Body of pancreas (tissue), 4 donors: ENCODE data around the gene DUSP6. TPM values are rescaled to one million over a fixed set of nuclear protein-coding genes. Genes with fewer than 3 reads are reported as not detected.

Experiments used
- ATAC-seq: fragments of 150-250 bp; one replicate; pipeline ENCODE4 v1.9.1; 2016
- DNase-seq, 4 donors: peaks; one replicate each; pipeline ENCODE4 v3.0.0-alpha.2; 2019
- H3K27ac ChIP-seq, 4 donors: fragments of 200-600 bp; sonication (generic); 1 replicate in 3 of 4; 2 replicates in 1 of 4; pipeline versions ENCODE4 v1.5.1 to v1.6.1; 2016 to 2019; ENCODE audit warnings: mild to moderate bottlenecking in 1 of 4, mixed read lengths in 1 of 4, moderate library complexity in 1 of 4
- H3K27me3 ChIP-seq, 2 donors: fragments of 200-600 bp; sonication (generic); one replicate each; pipeline ENCODE4 v1.6.0; 2016; ENCODE audit warnings: mild to moderate bottlenecking in 1 of 2
- H3K36me3 ChIP-seq, 2 donors: fragments of 200-600 bp; sonication (generic); replicated peaks in 1 of 2; 2 replicates each; pipeline ENCODE4 v1.5.1; 2016; ENCODE audit warnings: low read depth in 2 of 2; ENCODE audit not compliant: insufficient read depth in 1 of 2
- H3K4me1 ChIP-seq: fragments of 200-600 bp; sonication (generic); one replicate; pipeline ENCODE4 v1.6.0; 2016
- H3K4me3 ChIP-seq, 2 donors: fragments of 200-600 bp; sonication (generic); 1 replicate in 1 of 2; 2 replicates in 1 of 2; pipeline ENCODE4 v1.5.1; 2016 to 2019
- H3K9me3 ChIP-seq, 3 donors: fragments of 200-600 bp; sonication (generic); 1 replicate in 2 of 3; 2 replicates in 1 of 3; pipeline ENCODE4 v1.5.1; 2016
- CTCF ChIP-seq, 7 experiments: fragments of 450-650 bp in 4 of 7; fragments of 200-600 bp in 3 of 7; sonication (generic) in 3 of 7; IDR thresholded peaks; one replicate each; pipeline ENCODE4 v1.5.1; 2016 to 2019; ENCODE audit warnings: antibody characterized with exemption in 7 of 7
- POLR2A ChIP-seq, 3 donors: fragments of 450-650 bp; IDR thresholded peaks; one replicate each; pipeline ENCODE4 v1.6.1; 2016; ENCODE audit warnings: antibody characterized with exemption in 3 of 3, mild to moderate bottlenecking in 2 of 3
- WGBS, 2 donors: methylation state at CpG; one replicate each; pipeline ENCODE4 v1.1.5; 2017; 5-methylcytosine and 5-hydroxymethylcytosine counted together
- intact Hi-C: fragments of 100-400 bp; cut with DNase I; formaldehyde crosslinking; loops from one replicate; pipeline ENCODE4 v1.15.1; 2023
- total RNA-seq, 2 donors: library from RNA; depleted of rRNA; stranded (reverse); fragments of >200 nt; gene quantifications; one replicate each; pipeline ENCODE4 v1.1.0, GENCODE V29; 2016

DUSP6 gene
- total RNA-seq, 2 donors from 2014 or later = 21.3 to 49.8 TPM

- DNase-seq = peak in 1 of 4 donors; percentile 24
- Histone ChIP-seq H3K27ac (peak overlapping the region; percentile 99 to 100 (median 100)), H3K4me3 (peak overlapping the region; percentile 47 to 77), H3K4me1 (peaks cover 36% of the 10 kb centered on the region), H3K9me3 (no peaks in the 10 kb centered on the region), H3K27me3 (no peaks in the 10 kb centered on the region), H3K36me3 (no peaks in the 10 kb centered on the region)
- intact Hi-C loops = no loop called here
- no peak for TF ChIP-seq POLR2A (IDR thresholded peaks at IDR 0.05)
- TF ChIP-seq CTCF (IDR thresholded peaks at IDR 0.05) = no peak
- no peak for ATAC-seq
- 7 to 13% methylated on average over 17 of the region's 17 CpGs for WGBS, 2 donors
These were observed 2.3 kb upstream of the DUSP6 start for GRCh38 chr12:89354612-89355067.

GRCh38 chr12:89353823-89354611, 1.7 kb upstream of the DUSP6 start:
- Histone ChIP-seq H3K4me3 (peak overlapping the region; percentile 47 to 77), H3K9me3 (no peaks in the 10 kb centered on the region), H3K4me1 (peaks cover 42% of the 10 kb centered on the region), H3K27me3 (no peaks in the 10 kb centered on the region), H3K36me3 (no peaks in the 10 kb centered on the region), H3K27ac (peak overlapping the region; percentile 99 to 100 (median 100))
- ATAC-seq (peak; percentile 55), DNase-seq (peak; percentile 86 to 90 (median 88))
- 0 to 3% methylated on average over 10 to 69 of the region's 74 CpGs for WGBS, 2 donors
- peak; percentile 29 to 87 (median 40) for TF ChIP-seq POLR2A (IDR thresholded peaks at IDR 0.05)
- TF ChIP-seq CTCF (IDR thresholded peaks at IDR 0.05) = peak in 1 of 7 experiments; percentile 7
- intact Hi-C loops = no loop called here

- DNase-seq = peak; percentile 82 to 88 (median 87)
- H3K4me1 ChIP-seq = peaks cover 49% of the 10 kb centered on the region
- intact Hi-C loops = no loop called here
- H3K36me3 ChIP-seq = no peaks in the 10 kb centered on the region
- no peaks in the 10 kb centered on the region for H3K27me3 ChIP-seq
- TF ChIP-seq CTCF (IDR thresholded peaks at IDR 0.05) = no peak
- peak; percentile 89 to 92 (median 90) for TF ChIP-seq POLR2A (IDR thresholded peaks at IDR 0.05)
- peak overlapping the region; percentile 99 to 100 (median 100) for H3K27ac ChIP-seq
- 0 to 1% methylated on average over 17 to 49 of the region's 49 CpGs for WGBS, 2 donors
- H3K9me3 ChIP-seq = no peaks in the 10 kb centered on the region
- ATAC-seq = peak; percentile 64
- H3K4me3 ChIP-seq = peak overlapping the region; percentile 47 to 77
These were observed 1.0 kb upstream of the DUSP6 start for GRCh38 chr12:89353188-89353822.

GRCh38 chr12:89352242-89352491, 134 bp downstream of the DUSP6 start:
- Histone ChIP-seq H3K4me3 (peak overlapping the region; percentile 85 to 87), H3K27ac (peak overlapping the region; percentile 99 to 100 (median 100)), H3K4me1 (peaks cover 46% of the 10 kb centered on the region), H3K27me3 (no peaks in the 10 kb centered on the region), H3K9me3 (no peaks in the 10 kb centered on the region), H3K36me3 (no peaks in the 10 kb centered on the region)
- TF ChIP-seq POLR2A (IDR thresholded peaks at IDR 0.05) = peak; percentile 91 to 96 (median 96)
- TF ChIP-seq CTCF (IDR thresholded peaks at IDR 0.05) = no peak
- ATAC-seq = no peak
- WGBS, 2 donors = 0% methylated on average over 10 of the region's 10 CpGs
- no peak for DNase-seq
- intact Hi-C loops = no loop called here
